Measurements from ENCODE around the gene DOCK1.

DOCK1 gene

DNA sequence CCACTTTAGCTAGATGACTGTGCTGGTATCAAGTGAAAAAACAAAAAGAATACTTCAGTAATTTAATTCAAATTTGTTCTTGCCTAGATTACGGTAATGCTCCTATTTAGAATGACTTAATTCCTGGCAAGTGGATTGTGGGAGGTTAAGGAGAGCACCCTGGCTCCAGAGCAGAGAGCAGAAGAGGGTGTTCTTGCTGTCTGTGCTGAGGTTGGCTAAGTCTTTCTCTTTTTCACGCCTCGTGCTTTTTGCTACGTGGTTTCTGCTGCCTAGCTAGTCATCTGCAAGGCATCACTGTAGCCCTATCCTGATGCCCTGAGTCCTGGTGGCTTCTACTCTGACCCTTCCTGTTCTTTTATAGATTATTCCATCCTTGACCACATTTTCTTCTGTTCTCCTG is 189.8 kb downstream of the DOCK1 start:
- no peak for DNase-seq

DNA sequence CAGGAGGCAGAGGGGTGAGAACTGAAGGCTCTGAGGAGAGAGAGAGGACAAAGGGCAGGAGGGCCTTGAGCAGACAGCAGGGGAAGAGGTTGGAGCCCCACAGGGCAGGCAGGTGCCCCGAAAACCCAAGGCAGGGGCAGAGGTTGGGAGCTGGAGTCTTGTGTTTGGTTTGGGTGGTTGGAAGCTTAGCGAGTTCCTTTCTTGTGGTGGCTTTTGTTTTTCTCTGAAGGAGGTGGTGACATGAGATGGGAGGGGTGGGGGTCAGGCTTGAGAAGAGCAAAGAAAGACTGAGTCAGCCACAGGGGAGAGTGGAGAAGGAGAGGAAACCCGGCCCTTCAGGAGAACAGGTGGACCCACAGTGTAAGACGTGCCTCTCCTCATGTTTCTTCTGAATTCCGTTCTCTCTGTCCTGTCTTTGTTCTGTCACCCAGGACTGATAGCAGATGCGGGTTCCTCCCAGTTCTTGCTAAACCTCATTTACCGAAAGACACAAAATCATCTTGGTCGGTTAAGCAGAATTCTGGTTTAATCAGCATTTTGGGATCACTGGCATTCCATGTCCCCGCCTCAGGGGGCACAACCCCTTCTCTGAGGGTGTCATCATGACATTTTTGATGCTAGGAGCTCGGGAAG is 195.9 kb downstream of the DOCK1 start:
- no peak for DNase-seq

DNA sequence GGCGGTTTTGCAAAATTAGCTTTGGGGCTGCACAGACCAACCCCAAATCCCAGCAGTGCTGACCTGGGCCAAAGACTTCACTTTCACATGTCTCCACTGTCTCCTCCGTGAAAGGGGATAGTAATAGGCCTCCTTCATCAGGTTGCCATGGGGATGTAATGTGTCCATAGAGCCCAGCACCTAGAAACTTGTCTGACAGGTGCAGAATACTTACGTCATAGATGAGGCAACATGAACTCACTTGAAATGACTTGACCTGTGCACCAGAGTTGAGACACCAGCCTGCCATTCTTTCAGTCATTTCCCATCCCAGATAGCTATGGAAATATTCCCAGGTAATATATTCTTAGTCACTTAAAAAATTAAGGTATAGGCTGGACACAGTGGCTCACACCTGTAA is 196.9 kb downstream of the DOCK1 start:
- DNase-seq: no peak

DNA sequence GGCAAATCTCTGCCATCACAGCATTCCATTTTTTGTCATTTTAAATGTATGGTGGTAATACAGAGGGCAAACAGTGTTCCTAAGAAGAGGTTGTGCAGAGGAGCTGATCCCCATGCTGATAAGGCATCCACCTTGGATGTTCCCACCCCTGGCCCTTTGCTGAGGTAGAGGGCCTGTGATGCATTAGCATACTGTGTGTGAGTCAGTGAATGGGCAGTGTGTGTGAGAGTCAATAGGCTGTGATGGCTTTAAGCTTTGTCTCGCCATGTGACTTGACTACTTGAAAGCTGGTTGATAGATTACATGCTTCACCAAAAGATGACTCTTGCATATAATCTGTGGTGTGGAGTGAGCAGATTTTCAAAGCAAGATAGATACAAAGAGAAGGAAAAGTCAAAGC is 209.9 kb downstream of the DOCK1 start:
- DNase-seq: no peak

DNA sequence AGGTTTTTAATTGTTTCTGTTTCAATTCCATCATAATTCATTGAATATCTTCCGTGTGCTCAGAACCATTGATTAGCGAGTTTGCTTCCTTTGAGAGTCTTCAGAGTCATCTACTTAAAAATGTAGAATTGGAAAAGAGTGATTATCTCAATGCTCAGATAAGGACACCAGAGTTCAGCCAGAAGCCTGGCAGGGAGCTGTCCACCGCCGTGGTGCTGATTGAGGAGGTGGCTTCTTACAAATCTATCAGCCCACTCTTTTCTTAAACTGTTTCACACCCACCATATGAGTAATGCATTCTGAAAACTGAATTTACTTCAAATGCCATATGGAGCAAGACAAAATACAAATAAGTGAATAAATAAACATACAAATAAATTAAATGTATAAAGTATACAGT is 211.9 kb downstream of the DOCK1 start:
- no peak for DNase-seq

DNA sequence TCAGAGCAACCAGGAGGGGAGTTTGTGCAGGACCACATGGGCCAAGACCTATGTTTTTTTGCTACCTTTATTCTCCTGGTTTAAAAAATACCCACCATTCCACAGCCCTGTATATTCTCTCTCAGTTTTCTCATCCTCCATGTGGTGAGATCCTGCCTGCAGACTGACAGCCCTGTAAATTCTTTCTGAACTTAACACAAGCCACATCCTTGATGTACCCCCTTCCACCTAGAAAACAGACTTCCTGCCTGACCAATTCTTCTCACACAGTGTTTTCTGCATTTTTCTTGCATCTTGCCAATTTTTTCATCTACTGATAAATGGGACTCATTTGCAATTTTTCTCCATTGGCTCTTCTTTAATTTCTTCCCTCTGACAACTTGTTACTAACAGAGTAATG is 212.8 kb downstream of the DOCK1 start:
- no peak for DNase-seq

DNA sequence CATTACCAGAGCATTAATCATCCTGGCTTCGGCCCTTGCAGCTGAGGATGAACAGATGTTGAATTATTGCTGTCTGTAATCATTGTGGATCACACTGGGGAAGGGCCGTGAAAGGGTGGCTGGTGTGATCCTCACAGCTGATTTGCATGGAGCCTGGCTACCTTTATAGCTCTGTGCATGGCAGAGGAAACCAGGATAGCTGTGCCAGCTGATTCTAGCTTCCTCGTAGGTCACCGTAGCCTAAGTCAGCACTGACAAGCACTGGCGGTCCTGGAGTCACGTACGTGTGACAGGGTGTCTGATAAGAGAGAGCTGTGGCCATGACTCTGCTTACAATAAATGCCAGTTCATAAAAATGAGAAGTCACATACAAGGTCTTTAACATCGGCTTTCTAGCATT is 214.7 kb downstream of the DOCK1 start:
- no peak for DNase-seq

DNA sequence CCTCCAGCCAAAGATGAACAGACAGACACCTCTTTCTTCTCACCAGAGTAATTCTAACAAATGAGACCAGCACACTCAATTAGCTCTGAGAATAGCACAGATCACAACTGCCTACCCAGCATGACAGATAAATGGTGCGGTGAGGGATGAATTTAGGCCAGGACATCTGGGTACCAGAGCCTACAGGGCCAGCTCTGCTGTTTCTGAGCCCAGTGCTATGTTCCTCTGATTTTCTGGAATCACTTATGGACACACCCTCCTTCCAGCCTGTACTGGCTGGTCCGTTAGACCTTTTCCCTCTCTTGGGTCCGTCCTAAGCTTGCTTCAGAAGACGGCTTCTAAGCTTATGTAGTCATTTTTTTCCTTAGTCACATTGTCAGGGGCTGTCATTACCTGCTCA is 217.6 kb downstream of the DOCK1 start:
- DNase-seq: no peak

DNA sequence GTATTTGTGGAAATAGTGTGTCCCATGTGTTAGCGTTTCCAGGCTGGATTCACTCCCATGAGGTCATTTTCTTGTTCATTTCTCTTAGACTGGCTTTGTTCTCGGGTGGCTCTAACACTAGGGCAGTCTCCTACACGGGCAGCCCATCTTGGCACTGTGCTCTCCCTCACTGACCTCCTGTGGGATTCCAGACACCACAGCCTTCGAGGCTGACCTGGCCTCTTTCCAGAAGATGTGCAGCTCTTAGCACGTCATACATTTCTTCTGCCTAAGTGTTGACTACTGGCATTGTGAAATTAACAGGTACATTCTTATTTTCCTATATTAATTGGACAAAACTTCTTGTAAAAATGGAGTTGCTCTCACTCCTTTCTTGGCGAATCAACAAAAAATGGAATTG is 218.4 kb downstream of the DOCK1 start:
- no peak for DNase-seq

DNA sequence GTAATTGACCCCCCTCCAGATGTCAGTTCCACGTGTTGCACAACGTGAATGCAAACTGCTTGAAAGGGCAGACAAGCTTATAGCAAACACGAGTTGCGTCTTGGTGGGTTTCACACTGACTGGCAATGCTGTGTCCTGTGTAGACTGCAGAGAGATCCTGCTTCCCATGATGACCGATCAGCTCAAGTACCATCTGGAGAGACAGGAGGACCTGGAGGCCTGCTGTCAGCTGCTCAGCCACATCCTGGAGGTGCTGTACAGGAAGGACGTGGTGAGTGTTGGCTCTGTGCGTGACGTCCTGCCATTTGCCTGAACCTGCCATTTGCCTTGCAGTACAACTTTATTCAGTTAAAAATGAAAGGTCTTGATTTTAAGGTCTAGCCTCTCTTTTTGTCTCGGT is 220.1 kb downstream of the DOCK1 start:
- DNase-seq: no peak

DNA sequence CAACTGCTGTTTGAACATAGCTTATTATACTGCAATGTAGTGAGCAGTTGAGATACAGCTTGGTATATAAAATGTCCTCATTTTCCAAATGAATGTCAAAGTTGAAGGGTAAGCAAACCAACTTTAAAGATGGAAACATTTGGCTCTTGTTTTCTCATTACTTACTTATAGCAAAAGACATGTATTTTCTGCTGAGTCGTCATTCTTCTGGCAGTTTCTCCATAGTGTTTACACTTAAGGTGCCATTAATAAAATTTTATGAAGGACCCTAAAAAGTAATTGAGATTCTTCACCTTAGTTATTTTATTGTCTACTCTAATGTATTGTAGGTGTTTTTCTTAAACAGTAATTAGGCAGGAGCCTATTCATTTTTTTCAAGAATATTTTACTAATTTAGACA is 222.6 kb downstream of the DOCK1 start:
- no peak for DNase-seq

DNA sequence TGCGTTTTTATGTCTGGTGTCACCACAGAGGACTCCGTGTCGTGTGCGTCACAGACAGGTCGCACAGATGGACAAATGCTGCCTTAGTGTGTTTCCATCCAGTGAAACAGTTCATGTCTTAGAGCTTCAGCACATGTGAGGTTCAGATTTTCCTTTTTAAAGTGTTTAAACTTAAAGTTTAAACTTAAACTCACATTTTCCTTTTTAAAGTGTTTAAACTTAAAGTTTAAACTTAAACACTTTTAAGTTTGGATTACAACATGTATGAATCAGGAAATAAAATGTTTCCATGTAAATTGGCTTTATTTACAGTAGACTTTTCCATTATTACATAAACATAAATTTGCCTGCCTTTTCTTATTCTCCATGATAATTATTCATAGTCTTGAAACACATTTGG is 223.9 kb downstream of the DOCK1 start:
- no peak for DNase-seq

DNA sequence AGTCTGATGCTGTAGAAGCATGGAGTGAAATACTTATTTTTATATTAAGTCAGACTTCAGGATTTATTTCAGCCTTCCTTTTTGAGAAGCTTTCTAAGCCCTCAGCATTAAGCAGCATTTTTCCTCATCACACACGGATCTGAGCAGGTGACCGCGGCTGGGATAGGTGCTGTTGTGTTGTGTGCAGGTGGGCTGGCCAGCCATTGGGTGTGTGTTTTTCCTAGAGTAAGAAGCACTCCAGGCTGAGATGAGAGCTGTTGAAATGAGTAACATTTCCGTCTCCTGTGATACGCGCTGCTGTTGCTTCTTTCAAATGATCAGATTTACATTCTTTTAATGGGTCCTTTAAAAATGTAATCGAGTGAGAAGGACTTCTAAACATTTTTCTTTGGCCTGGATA is 227.2 kb downstream of the DOCK1 start:
- no peak for DNase-seq

DNA sequence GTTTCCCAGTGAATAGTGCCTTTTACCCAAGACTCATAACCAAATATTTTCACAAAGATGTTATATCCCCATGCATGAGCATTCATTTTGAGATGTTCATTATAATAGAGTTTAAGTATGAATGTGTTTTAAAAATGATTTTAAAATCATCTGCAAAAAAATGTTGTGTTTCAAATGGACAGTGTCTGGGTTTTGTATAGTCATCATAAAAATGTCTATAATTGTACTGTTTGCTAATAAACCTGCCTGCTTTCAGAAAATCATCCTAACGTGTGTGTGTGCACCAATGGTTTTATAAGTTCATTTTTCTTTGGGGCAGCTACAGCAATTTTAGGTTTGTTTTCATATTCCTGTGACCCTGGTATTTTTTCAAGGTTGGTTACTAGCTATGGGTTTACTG is 228.0 kb downstream of the DOCK1 start:
- DNase-seq: no peak

DNA sequence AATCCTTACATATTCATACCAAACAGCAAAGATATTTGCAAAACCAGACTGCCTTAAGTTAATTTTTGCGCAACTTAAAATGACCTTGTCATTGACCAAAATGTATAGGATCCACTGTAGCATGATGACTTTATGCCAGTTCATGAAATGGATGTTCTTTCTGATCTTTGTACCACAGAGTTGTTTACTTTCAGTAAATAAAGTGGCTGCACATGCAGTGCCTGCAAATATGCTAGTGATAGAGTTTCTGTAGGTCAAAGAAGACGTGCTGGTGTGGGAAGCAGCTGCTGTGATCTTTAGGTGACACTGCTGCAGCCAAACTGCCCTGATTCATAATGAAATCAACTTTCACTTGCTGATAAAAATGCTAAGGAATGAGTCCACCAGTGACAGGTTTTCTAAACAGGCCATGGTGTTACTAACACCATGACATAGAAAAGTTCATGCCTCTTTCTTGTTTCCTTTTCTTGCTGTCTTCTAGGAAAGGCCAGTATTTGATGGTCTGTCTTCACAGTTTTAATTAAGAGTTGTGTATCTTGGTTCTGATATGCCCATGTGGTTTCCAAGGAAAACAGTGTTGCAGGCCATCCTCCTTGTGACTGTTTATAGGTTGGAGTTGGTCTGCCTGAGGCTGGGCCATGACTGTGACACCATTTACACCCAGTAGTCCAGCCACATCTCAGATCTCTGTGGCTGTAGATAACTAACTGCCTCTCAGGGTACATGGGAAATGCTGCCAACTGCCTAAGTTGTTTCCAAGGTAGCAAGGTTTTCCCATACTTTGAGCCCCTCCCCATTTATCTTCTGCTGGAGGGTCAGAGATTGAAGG is 228.7 kb downstream of the DOCK1 start:
- no peak for DNase-seq

DNA sequence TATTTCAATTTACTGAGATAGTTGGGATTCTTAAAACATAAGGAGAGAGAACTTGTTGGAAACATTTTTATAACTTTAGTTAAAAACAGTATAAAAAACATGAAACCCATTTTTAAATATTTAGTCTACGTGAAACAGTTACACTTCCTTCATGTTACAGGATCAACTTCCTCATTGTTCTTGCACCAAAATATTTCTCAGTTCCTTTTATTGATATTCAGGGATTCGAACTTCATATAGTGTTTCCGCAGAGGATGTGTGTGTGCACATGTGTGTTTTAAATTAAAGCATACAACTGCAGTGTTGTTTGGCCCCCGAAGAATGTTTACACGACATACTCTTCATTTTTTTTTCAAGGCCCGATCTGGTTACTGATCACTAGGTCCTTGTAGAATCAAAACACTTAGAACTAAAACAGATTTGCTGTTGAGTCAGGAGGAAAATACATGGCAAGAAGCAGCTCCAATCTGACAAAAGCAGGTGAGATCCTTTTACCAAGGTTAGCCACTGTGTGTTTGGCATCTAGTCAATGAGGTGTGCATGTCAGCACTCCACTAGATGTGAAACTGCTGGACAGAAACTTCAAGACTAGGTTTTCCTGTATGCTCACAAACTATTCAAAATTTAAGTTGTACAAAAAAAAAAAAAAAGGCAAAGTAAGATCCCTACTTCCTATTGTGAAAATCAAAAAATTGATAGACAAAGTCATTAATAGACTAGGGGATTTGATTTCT is 230.8 kb downstream of the DOCK1 start:
- DNase-seq: no peak

DNA sequence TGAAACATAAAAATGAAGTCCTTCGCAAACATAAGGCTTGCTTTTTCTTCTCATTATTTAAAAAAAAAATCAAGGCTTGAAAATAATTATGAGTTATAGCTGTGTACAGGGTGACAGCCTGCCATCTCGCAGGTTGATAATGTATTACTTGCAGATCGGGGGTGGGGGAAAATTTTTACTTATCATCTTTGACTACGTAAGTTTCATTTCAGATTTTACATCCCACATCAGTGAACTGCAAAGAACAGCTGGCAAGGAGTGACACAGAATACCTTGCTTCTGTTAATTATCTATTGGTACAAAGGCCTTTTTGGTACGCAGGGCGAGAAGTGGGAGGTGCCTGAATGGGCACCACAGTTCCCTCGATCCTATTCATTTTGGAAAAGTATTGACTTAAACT is 232.2 kb downstream of the DOCK1 start:
- DNase-seq: no peak

DNA sequence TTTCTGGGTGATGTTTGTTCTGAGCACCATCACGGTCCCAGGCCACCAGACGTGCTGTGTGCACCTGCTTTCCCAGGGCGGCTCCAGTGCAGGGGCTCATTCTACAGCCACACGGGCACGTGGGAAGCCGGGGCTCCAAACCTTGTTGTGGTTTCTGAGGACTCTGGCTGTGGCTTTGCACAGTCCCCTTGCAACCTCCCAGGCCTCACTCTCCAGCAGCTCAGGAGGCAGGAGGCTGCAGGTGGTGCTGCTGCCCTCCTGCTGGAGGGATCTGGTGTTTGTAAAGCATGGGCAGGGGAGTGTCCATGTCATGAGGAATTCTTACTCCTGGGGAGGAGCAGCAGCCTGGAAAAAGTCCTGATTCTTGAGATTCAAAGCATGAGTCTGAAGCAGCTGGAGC is 236.9 kb downstream of the DOCK1 start:
- DNase-seq: no peak

DNA sequence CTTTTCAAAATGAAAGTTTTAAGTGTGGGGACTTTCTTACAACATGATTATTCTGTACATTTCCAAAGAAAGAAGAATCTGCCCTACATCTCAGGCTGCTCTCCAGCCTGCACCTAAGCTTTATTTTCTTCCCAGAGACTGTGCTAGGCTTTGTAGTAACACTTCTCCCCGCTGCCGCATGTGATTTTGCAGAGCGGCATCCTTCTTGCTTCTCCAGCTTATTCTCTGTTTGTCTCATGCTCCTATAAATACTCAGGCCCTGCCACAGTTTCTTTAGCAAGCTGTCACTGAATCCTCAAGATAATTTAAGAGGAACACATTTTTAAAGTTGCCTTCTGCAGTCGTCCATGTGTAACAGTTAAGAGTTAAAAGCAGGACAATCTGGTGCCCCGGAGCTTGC is 237.6 kb downstream of the DOCK1 start:
- DNase-seq: no peak

DNA sequence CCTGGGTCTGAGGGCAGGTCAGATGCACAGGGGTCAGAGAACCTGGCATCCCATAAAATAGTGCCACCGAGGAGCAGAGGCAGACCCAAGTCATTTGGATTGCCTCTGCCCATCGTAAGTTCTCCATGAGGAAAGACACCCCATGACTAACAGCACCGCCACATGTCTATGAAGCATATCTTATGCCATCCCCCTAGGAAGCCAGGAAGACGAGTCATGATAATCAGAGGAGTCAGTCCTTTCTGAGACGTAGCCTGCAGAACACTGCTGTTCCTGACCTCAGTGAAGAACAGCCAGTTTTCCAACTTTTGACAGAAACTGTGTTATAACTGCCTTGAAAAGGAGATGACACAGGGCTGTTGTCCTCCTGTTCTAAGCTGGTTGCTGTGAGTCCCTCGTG is 239.9 kb downstream of the DOCK1 start:
- DNase-seq: no peak

DNA sequence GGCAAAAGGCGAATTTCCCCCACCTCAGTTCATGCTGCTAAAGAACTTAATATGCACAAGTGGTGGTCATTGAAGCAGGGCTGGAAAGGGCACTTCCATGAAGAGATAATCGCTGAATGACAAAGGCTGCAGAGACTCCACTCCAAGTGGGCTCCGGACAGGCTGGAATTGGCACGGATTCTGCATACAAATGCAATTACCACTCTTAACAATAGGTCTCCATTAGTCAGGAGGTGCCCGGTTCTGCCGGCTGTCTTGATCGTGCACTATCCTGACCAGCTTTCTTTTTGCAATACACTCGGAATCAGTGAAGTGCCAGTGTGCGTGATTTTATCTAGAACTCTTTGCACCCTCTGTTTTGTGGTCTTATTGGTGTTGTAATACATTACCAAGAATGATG is 241.4 kb downstream of the DOCK1 start:
- no peak for DNase-seq

DNA sequence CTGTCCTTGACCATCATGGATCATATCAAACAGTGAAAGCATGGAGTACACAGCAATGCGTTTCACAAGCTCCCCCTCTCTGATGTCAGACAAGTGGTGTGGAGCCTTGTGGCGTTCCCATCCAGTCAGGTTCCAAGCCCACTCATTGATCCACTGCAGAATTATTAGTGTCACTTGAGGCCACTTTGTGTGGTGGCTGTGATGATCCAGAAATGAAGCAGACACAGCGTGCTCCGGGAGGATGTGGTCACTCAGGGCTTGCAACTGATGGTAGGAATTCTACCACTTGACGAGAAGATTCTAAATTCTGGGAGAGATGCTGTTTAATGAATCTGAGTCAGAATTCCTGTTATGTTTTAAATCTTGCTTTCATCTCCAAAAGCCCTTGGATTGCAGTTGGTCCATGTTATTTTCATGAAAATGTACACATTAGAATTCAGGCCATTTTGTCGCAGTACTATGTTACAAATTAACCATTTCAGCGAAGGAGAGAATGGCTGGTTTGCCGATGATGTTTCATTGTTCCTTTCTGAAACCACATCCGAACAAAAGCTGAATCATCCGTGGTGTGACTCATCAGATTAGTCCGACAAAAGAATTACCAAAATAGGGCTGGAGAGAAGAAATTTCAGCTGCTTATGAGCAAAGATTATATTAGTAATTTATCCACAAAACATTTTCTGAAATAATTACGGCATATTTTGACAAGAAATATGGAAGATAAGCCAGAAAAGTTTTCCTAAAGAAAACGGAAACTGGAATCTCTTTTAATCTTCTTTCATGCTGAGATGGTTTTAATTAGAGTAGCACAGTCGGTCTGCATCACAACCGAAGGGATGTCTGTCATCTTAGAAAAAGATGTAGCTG is 243.1 kb downstream of the DOCK1 start:
- DNase-seq: no peak

DNA sequence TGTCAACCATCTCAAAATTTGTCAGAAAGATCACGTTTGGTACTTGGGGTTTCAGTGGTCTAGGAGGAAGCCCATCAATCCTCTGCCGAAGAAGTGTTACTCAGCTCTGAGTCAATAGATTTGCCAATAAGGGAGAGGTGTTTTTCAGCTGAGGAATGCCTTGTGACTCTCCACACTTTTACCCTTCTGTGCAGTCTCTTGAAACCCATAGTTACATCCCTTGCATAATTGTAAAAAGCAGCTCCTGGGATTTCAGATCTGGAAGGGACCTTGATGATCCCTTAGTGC is 243.6 kb downstream of the DOCK1 start:
- DNase-seq: no peak

Data from NCI-H1105 treated with DMSO at 0.1 percent for 48 hours (cell line).